ENCODE measurements around the gene MTFMT. TPM values are rescaled to one million over a fixed set of nuclear protein-coding genes. Genes with fewer than 3 reads are reported as not detected.

The MTFMT gene
- 21.5 and 24.3 TPM in 2 replicates for total RNA-seq

DNA sequence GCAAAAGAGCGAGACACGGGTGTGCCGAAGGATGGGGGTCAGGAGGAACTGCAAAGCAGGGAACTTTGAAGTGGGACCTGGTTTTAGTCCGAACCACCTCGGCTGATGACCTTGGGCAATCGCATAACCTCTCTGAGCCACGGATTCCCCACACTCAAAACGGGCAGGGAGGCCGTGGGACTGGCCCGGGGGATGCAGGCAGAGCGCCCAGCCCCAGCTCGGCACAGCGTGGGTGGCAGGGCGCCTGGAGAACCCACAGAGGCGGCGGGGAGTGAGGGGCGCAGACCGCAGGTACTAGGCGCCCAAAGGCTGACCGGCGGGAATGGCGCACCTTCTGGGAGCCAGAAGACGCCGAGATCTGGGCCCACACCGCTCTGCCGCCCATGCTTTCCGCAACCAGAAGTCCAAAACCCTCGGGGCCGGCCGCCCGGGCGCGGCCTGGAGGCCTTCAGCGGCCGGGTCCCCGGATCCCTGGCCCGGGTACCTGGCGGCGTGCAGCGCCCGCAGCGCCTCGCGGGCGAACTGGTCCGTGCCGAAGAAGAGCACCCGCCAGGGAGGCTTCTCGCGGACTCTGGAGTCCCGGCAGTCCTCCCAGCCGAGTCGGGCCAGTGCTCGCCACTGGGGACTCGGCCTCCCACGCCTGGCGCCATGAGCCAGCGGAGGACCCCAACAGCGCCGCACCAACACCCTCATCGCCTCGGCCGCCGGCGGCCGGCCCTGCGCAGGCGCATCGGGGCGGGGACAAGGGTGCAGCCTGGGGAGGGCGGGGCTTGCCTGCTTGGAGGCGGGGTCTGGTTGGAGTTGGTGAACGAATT is at the start of gene MTFMT:
Gene MTFMT (minus strand): TSS at position 719 of the 815 bp plus-strand sequence. CDS start 26 bp downstream, at position 693.

DNA sequence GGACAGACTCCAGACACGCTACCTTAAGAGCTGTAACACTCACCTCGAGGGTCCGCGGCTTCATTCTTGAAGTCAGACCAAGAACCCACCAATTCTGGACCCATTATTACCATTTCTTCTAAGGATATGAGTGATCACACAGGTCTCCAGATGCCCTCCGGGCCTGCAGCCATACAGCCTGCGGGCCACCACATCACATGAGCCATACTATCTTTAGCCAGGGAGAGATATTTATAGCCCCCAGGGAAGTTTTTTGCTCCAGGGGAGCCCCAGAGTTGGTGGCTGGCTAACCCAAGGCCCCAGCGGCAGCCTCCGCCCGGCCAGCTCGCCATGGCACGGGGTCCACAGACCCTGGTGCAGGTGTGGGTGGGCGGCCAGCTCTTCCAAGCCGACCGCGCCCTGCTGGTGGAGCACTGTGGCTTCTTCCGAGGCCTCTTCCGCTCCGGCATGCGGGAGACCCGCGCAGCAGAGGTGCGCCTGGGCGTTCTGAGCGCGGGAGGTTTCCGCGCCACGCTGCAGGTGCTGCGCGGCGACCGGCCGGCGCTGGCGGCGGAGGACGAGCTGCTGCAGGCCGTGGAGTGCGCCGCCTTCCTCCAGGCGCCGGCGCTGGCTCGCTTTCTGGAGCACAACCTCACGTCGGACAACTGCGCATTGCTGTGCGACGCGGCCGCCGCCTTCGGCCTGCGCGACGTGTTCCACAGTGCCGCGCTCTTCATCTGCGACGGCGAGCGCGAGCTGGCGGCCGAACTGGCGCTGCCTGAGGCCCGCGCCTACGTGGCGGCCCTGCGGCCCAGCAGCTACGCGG is 47.2 kb upstream of the MTFMT start, which contains the start of gene KBTBD13:
Gene KBTBD13 (plus strand): TSS at position 261 of the 805 bp plus-strand sequence. CDS start 70 bp downstream, at position 331.

DNA sequence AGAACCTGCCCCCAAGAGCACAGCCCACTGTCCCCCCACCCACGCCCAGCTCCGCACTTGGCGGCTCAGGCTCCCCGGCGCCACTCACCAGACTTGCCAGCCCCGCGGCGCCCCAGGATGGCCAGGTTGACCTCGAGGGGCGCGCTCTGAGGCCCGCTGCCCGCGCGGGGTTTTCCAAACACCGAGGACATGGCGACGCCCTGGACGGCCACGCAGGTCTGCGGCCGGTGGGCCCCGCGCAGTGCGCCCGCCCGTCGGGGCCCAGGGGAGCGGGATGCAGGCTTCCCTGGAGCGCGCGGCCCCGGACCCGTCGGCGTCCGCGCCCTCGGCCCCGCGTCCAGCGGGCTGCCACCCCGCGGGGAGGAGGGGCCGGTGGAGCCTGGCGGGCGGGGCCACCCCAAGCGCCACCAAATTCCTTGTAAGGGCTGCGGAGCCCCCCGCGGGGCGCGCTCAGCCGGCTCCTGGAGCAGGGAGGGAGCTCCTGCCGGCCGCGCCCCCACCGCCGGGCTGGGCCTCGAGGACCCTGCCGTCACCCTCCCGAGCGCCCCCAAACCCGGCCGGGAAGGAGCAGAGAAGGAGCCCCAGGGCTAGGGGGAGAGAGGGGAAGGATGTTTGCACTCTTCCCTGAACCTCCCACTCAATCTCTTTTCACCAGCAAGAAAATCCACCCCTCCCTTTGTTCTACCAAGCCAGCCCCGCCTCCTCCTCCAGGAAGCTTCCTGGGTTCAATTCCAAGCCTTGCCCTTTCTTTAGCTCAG is 38.4 kb upstream of the MTFMT start, which contains the start of gene RASL12:
Gene RASL12 (minus strand): TSS at position 347 of the 758 bp plus-strand sequence. CDS start 156 bp downstream, at position 191.

DNA sequence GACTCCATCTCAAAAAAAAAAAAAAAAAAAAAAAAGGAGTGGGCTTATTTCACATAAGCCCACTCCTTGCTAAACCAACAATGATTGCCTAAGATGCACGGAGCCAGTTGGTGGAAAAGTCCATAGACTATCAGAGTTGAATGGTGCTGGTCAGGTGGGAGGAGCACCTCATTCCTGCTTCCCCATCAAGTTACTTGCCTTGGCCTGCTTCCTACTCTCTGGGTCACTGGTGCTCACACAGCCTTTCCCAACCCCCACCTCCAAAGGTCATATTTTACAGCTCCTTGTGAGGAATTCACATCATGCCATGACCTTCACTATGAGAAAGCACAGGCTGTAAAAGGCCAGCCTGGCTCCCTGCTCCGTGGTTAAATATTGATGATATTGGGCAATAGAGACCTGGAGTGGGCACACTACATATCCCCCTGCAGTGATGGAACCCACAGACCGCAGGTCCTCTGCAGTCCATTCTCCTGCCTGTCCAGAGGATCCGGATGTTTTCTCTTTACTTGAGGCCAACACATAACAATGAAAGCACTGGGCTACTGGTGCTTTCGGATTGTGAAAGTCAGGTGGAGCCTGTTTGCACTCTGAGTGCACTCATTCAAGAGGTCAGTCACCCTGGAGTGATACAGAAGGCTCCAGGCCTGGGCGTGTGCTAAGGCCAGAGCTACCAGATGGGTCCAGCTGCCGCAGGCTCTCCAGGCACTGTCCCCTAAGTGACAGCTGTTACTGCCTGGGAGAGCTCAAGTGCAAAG is 15.5 kb upstream of the MTFMT start, which contains the start of gene SLC51B:
Gene SLC51B (plus strand): TSS at position 664 of the 758 bp plus-strand sequence. CDS start 4,618 bp downstream, outside the sequence.

DNA sequence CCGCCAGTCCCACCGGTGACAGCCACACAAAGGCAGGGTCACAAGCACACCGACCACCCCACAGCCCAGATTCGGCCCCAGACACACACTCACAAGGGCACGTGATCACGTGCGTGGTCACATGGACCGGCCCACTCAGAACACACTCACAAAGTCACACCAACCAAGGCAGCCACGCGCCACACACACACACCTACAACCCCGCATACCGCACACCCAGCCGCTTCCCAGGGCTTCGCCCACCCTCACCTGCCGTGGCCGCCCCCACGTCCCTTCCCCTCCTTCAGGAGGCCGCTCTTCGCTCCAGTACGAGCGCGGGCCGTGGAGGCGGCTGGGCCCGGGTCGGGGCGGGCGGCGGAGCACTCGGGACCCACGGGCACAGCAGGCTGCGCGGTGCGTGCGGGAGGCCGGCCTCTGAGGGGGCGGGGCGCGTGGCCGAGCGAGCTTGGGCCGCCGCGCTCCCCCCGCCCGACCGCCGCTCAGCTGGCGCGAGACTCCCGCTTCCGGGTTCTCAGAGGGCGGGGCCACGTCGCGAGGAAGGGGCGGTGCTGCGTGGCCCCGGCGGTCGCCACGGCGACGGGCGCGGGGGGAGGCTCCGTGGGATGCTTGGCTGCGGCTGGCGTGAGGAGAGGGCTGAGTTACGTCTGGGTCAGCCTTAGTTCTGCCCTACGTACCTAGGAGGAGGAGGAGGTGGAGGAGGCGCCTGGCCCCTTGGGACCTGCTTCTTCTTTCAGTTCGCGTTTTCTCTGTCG is 39.8 kb downstream of the MTFMT start, which contains the start of gene SPG21:
Gene SPG21 (minus strand): TSS at position 499 of the 752 bp plus-strand sequence. CDS start 6,345 bp downstream, outside the sequence.

Other genes starting within 250 kb of the MTFMT start
- gene PIF1, start 204.0 kb downstream of the MTFMT start, total RNA-seq = 3.6 and 8.4 TPM in 2 replicates
- gene PLEKHO2, start 187.7 kb downstream of the MTFMT start, total RNA-seq = 72.4 and 108 TPM in 2 replicates
- gene ANKDD1A, start 117.7 kb downstream of the MTFMT start, total RNA-seq = 7.0 and 13.5 TPM in 2 replicates
- gene SPG21, start 39.7 kb downstream of the MTFMT start, total RNA-seq = 92.3 and 103 TPM in 2 replicates
- gene SLC51B, start 15.7 kb upstream of the MTFMT start, total RNA-seq = not detected in 2 replicates
- gene RASL12, start 38.4 kb upstream of the MTFMT start, total RNA-seq = 8.3 and 10.2 TPM in 2 replicates
- not detected in 2 replicates for gene KBTBD13, start 47.1 kb upstream of the MTFMT start, total RNA-seq
- 1.9 and 2.2 TPM in 2 replicates for gene UBAP1L, start 85.6 kb upstream of the MTFMT start, total RNA-seq
- 18.8 and 19.7 TPM in 2 replicates for gene PDCD7, start 104.2 kb upstream of the MTFMT start, total RNA-seq
- gene CLPX, start 155.7 kb upstream of the MTFMT start, total RNA-seq = 35.6 and 44.8 TPM in 2 replicates
- 0.73 and 2.8 TPM in 2 replicates for gene CILP, start 181.8 kb upstream of the MTFMT start, total RNA-seq

Measured in hair follicle dermal papilla cell (primary cell).